NCI-H146 treated with DMSO at 0.1 percent for 48 hours (cell line): ENCODE data around the gene PLEKHM2.

Experiments used
- DNase-seq: peaks from one replicate; lab custom pipeline; 2025; ENCODE audit not compliant: unreplicated experiment; lab: John Stamatoyannopoulos, UW

PLEKHM2 gene

DNA sequence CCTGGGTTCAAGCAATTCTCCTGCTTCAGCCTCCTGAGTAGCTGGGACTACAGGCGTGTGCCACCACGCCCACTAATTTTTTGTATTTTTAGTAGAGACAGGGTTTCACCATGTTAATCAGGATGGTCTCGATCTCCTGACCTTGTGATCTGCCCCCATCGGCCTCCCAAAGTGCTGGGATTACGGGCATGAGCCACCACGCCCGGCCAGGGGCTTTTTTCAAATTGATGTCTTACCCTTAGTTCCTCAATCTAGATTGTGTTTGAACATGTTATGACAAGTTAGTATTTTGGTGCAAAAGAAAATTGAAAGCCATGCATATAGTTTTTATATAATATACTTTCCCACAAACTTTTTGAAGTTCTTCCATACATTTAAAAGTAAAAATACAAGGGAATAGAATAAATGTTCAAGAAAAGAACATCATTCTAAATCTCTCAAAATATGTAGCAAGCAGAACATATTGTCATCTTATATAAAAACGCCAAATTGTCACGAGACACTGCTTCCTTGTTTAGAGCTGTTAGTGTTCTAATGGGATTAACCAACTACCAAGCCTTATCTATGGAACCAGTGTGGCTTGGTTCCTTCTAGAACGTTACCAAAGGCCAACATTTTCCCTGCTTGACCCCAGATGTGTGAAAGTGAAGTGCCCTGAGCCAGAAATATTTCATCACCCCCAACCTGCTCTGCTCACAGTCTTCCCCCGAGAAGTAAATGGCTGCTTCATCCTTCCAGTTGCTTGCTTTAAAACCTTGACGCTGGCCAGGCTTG lies 9.5 kb upstream of the PLEKHM2 start:
- no peak for DNase-seq

- no peak for DNase-seq
Observed at GRCh38 chr1:15676010-15676409, 8.1 kb upstream of the PLEKHM2 start.

DNA sequence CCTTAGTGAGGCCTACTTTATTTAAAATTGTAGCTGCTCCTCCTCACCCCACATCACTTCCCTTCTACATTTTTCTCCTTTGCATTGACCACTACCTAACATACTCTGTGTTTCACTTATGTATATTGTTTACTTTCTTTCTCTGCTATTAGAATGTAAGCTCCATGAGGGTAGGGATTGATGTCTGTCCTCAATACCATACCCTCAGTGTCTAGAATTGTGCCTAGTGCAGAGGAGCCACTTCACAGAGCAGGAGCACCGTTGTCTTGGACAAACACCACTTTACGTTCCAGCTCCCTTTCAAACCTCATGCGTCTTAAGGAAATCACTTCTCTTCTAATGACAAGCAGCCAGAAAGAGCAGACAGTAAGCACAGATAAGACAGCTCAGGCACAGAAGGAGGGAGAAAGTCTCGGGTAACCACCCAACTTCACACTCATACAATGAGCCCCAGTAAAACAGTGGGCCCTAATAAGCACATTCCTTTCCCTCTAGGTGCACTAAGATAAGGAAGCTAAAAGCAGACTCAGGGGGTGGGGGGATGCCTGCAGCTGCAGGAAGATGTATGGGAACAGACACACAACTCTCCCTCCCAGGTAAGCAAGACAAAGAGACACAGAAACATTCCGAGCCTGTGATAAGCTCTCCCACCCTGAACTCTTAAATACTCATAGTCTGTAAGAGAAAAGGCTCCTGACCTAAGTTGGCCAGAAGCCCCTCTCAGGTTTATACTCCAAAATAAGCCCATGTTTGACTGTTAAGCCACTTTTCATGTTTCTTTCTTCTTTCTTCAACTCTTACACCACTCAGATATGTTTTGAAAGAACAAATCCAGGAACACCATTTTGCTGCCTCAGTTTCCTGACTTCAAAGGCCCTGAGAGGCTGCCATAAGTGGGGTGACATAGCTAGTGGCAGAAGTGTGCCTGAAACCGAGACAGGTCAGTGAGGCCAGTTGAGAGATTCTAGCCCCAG lies 7.1 kb upstream of the PLEKHM2 start:
- DNase-seq = no peak

- DNase-seq = no peak
Observed at GRCh38 chr1:15678578-15678977, 5.5 kb upstream of the PLEKHM2 start.

- no peak for DNase-seq
Observed at GRCh38 chr1:15680131-15680530, 4.0 kb upstream of the PLEKHM2 start.

DNA sequence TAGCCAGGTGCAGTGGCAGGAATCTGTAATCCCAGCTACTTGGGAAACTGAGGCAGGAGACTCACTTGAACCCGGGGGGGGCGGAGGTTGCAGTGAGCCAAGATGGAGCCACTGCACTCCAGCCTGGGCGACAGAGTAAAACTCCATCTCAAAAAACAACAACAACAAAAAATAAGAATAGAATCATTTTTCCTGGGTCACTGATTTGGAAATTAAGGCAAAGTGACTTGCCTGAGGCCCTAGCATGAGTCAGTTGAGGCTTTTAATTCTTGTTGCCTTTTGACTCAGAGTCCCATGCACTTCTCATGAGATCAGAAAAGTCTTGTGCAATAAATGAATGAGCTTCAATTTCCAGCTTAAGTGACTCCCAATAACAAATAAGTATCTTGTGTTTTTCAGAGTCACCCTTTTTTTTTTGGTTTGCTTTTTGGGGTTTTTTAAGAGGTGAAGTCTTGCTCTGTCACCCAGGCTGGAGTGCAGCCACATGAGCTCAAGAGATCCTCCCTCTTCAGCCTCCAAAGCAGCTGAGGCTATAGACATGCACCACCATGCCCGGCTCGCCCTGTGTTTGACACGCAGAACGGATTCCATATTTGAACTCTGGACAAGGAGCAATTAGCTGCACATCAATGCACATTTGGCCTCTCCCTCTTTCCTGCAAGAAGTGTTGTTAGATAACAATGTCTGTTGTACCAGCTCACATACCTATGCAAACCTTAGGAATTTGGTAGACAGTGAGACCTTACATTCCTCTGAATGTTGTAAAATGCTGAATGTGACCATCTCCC lies 3.4 kb upstream of the PLEKHM2 start:
- DNase-seq = no peak

DNA sequence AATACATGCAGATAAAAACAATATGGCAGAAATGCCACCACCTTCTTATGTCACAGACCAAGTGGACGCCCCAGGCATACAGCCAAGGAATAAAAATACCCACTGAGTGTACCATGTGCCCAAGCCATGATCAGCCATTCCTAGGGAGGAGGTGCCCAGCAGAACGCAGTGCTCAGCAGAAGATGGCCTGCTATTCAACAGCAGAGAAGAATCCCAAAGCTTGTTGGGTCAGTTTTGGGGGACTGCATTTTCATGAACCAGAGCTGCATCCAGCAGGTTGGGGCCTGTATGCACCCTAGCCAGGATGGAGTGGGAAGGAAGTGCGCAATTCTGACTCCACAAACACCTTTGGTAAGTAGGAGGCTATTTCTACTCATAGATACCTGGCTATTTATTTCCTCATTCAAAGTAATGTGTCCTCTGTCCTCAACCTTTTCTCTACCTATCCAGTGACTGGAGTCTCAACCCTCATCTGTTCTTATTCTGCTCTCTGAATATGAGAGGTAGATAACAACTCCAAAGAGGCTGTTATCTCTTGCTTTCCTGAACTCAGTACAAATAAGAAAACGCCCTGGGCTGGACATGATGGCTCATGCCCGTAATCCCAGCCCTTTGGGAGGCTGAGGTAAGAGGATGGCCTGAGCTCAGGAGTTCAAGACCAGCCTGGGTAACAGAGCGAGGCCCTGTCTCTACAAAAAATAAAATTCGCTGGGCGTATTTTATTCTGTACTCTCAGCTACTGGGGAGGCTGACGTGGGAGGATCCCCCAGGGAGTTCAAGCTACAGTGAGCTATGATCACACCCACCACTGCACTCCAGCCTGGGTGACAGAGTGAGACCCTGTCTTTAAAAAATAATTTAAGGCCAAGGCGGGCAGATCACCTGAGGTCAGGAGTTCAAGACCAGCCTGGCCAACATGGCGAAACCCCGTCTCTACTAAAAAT lies 2.5 kb upstream of the PLEKHM2 start:
- DNase-seq = no peak

GRCh38 chr1:15682936-15683341 lies 1.2 kb upstream of the PLEKHM2 start:
- no peak for DNase-seq

DNA sequence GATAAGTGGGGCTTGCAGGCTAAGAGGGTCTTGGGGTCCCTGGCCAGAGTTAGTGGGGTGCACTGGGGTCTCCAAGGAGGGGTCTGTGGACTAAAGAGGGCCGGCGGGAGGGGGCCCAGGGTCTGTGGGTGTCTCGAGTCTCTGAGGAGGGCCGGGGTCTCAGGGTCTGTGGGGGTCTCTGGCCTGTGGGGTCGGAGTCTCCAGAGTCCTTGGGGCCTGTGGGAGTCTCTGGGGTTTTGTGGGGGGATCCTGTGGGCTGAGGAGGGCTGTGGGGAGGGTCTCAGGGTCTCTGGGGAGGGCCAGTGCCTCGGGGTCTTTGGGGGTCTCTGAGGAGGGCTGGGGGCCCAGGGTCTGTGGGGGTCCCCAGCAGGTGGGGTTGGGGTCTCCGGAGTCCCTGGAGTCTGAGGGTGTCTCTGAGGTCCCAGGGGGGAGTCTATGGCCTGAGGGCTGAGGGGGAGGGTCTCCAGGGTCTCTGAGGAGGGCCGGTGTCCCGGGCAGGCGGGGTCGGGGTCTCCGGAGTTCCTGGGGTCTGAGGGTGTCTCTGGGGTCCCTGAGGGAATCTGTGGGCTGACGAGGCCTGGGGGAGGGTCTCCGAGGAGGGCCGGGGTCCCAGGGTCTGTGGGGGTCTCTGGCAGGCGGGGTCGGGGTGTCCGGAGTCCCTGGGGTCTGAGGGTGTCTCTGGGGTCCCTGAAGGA lies 628 bp upstream of the PLEKHM2 start:
- DNase-seq = no peak

DNA sequence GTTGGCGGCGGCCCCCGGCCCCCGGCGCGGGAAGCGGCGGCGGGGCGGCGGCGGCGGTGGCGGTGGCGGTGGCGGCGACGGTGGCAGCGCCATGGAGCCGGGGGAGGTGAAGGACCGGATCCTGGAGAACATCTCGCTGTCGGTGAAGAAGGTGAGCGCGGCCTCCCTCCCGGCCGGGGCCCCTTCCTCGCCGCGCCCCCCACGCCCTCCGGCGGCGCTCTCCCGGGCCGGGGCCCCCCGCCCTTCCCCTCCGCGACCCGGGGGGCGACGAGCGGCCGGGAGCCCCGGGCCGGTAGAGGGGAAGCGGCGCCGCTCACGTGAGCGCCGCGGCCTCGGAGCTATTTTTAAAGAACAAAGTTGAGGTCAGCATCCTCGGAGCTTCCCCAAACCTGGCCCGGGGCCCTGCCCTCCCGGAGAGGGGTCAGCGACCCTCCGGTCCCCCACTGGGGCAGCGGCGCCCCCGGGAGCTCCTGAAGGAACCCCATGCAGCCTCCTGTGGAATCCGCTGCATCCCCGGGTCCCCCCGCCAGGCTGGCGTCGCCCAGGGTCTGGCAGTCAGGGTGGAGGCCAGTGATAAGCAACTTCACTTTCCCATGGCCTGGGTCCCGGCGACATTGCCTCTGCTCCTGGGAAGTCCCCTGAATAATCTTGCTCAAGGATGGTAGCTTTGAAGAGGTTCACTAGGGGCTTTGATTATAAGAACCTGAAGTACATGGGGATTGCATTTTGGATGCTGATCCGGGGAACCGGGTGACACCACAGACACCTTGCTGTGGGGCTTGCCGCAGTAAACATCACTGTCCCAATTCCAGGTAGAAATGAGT lies 560 bp downstream of the PLEKHM2 start:
- DNase-seq = no peak

GRCh38 chr1:15685820-15686219 lies 1.7 kb downstream of the PLEKHM2 start:
- no peak for DNase-seq

- DNase-seq = no peak
Observed at GRCh38 chr1:15687446-15687845, 3.3 kb downstream of the PLEKHM2 start.

DNA sequence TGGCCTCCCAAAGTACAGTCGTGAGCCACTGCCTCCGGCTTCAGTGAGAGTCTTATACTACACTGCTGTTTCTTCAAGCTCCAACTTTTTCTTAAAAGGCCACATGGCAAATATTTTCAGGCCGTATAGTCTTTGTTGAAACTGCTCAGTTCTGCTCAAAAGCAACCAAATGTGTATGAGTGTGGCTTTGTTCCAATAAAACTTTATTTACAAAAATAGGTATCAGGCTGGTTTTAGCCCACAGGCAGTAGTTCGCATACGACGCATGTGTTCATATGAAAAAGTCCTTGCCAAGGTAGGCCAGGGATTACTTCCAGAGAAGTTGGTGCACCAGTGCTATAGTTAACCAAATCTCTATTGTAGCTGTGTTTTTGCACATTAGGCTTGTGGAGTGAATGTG lies 6.2 kb downstream of the PLEKHM2 start:
- DNase-seq = no peak

DNA sequence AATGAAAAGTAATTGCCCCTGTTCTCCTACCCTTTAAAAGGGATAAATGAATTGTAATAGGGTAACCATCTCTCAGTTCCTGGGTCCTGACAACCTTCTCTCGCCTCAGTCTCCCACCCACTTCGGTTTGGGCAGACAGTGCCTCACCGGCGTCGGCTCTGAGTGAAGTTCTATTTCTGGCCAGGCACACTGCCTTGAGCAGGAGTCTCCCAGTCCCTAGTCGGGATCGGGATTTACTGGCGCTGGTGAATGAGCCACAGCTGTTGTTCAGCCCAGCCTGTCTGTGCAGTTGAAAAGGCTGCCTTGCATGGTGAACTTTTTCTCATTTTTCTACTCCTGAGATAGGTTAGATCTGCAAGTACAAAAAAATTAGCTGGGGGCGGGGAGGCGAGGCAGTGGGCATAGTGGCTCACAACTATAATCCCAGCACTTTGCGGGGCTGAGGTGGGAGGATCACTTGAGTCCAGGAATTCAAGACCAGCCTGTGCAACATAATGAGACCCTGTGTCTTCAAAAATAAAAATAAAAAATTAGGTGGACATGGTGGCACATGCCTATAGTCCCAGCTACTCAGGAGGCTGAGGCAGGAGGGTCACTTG lies 7.4 kb downstream of the PLEKHM2 start:
- no peak for DNase-seq

DNA sequence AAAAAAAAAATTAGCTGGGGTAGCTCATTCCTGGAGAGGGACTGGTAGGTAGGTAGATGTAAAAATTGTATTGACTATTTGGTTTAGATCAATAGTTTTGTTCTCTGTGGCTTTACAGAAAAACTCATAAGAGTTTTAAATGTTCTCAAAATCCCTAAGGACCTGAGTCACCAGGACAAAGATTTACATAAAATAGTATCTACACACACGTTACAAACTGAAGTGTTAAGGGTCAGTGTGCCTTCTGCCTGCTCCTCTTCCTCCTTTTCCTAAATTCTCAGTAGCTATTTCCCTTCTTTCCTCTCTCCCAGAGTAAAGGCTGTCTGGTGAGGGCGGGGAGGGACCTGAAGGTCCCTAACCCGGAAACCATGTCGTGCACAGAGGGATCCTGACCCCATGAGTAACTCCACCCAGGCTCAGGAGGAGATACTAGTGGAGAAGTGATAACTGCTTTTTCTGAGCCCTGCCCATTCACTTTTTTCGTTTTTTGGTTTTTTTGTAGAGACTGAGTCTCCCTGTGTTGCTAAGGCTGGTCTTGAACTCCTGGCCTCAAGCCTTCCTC lies 8.1 kb downstream of the PLEKHM2 start:
- DNase-seq = no peak

DNA sequence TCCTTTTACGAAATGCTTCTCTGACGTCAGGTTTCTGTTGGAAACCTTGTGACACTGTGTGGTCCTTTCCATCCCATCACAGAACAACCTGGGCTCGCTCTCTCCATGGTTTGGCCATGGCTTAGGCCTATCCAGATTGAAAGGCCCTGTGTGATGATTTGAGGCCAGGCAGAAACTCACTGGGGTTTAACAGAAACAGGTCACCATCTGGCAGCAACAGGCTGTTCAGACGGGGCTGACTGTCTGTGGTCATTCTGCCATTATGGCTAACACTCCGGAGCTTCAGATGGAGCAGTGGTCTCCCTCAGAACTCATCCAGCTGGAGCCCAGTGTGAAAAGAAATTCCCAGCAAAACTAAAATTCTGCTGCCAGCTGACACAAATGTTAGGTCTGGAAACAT lies 9.3 kb downstream of the PLEKHM2 start:
- DNase-seq = no peak

DNA sequence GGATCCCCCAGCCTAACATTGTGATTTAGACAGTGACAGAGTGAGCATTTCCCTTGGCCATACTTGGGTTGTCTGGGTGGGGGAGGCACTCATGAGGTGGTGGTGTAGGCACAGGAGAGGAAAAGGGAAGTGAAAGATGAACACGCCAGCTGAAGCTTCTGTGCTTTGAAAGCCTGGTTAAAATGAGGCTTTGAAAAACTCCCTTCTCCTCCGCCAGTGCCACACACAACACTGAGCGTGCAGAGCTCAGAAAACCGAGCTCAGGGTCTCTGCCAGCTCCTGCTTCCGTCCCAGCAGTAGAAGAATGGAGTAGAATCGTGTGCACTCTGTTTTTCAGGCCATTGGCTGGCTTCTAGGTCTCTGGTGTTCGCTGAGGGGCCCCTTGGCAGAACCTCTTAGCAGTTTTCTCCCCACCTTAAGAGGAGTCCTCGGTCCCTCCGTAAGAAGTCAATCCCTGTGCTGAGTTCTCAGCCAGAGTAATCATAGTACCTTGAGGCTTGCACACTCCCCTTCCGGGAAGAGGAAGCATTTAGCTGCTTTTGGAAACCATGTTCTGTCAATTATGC lies 12.9 kb downstream of the PLEKHM2 start:
- DNase-seq = no peak

DNA sequence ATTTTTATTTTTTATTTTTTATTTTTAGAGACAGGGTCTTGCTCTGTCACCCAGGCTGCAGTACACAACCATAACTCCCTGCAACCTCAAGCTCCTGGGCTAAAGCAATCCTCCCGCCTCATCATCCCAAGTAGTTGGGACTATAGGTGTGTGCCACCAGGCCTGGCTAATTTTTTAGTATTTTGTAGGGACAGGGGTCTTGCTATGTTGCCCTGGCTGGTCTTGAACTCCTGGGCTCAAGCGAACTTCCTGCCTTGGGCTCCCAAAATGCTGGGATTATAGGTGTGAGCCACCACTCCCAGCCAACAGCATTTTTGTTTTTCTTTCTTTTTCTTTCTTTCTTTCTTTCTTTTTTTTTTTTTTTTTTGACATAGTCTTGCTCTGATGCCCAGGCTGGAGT lies 14.1 kb downstream of the PLEKHM2 start:
- no peak for DNase-seq
